ENCODE measurements around the gene PIK3CA.

DNA sequence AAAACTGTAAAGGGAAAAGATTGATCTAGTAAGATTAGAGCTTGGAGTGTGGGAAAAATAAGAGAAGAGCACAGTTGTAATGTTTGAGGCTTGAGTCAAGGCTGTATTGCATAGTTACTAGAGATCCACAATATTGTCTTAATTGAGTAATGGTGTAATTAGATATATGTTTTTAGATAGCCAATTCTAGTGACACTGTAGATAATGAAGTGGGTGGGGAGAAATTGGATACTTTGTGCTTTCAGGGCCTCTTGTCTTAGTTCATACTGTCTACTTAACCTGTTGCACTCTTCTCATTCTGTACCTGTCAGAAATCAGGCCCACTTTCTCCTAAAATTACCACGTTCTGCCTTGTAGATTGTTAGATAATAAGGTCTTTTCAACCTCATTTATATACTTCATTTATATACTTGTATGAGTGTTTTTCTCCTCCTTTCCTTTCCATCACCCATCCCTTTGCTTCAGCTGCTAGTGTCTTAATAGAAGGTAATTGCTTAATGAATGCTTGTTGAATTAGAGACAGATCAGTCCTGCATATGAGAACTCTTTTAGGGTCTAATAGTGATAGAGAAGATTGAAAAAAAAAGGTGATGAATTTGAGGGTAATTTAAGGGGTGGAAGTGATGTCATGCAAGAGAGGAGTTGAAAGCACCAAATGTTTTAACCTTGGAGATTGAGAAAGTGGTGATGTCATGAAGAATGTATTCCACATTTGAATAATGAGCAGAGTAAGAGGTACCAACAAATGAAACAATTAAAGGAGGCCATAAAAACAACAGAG is 32.0 kb downstream of the PIK3CA start:
- TF ChIP-seq, protein P1, sequence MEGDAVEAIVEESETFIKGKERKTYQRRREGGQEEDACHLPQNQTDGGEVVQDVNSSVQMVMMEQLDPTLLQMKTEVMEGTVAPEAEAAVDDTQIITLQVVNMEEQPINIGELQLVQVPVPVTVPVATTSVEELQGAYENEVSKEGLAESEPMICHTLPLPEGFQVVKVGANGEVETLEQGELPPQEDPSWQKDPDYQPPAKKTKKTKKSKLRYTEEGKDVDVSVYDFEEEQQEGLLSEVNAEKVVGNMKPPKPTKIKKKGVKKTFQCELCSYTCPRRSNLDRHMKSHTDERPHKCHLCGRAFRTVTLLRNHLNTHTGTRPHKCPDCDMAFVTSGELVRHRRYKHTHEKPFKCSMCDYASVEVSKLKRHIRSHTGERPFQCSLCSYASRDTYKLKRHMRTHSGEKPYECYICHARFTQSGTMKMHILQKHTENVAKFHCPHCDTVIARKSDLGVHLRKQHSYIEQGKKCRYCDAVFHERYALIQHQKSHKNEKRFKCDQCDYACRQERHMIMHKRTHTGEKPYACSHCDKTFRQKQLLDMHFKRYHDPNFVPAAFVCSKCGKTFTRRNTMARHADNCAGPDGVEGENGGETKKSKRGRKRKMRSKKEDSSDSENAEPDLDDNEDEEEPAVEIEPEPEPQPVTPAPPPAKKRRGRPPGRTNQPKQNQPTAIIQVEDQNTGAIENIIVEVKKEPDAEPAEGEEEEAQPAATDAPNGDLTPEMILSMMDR (IDR thresholded peaks at IDR 0.05; ENCODE audit: borderline replicate concordance, extremely low read depth, low read length, poor library complexity, severe bottlenecking) = no peak
- TF ChIP-seq EZH2 (IDR thresholded peaks at IDR 0.05; ENCODE audit: borderline replicate concordance, low read depth, low read length, severe bottlenecking) = no peak

Data from DND-41 (cell line).